WERI-Rb-1 (cell line): ENCODE data around the gene PRSS33.

Source experiments
- DNase-seq: peaks from one replicate; pipeline ENCODE4 v3.0.0-alpha.2; 2020
- H3K27ac ChIP-seq: fragments of 250-450 bp; sonication (Bioruptor Pico); 2 replicates; pipeline ENCODE4 v1.5.1; 2020; ENCODE audit warnings: mild to moderate bottlenecking, moderate library complexity
- H3K27me3 ChIP-seq: fragments of 250-450 bp; sonication (Bioruptor Pico); 2 replicates; pipeline ENCODE4 v1.5.1; 2021; ENCODE audit warnings: mild to moderate bottlenecking, low read depth, moderate library complexity; ENCODE audit not compliant: insufficient read depth, severe bottlenecking
- H3K36me3 ChIP-seq: fragments of 250-450 bp; sonication (Bioruptor Pico); 2 replicates; pipeline ENCODE4 v1.5.1; 2020; ENCODE audit warnings: mild to moderate bottlenecking, moderate library complexity
- H3K4me3 ChIP-seq: 2 replicates; pipeline ENCODE4 v1.5.1; 2011; ENCODE audit warnings: low read depth, mild to moderate bottlenecking, control low read depth, low read length
- H3K9me3 ChIP-seq: fragments of 250-450 bp; sonication (Bioruptor Pico); 2 replicates; pipeline ENCODE4 v1.5.1; 2021; ENCODE audit warnings: mild to moderate bottlenecking, moderate library complexity; ENCODE audit not compliant: severe bottlenecking
- CTCF ChIP-seq: IDR thresholded peaks from 2 replicates; pipeline ENCODE4 v1.5.1; 2011; ENCODE audit warnings: low read depth, mild to moderate bottlenecking, control low read depth, inconsistent platforms, low read length

PRSS33 gene

GRCh38 chr16:2819939-2820835 lies 32.8 kb upstream of the PRSS33 start:
- Histone ChIP-seq H3K27me3 (no peaks in the 10 kb centered on the region), H3K9me3 (no peaks in the 10 kb centered on the region), H3K27ac (no peak overlapping the region), H3K4me3 (no peak overlapping the region), H3K36me3 (no peaks in the 10 kb centered on the region)
- DNase-seq, result no peak
- no peak for TF ChIP-seq CTCF

GRCh38 chr16:2819179-2819938 lies 32.0 kb upstream of the PRSS33 start:
- no peak for TF ChIP-seq CTCF
- H3K27me3 ChIP-seq, result no peaks in the 10 kb centered on the region
- H3K9me3 ChIP-seq, result no peaks in the 10 kb centered on the region

GRCh38 chr16:2818272-2818876 lies 31.0 kb upstream of the PRSS33 start:
- no peaks in the 10 kb centered on the region for H3K27me3 ChIP-seq
- H3K27ac ChIP-seq, result no peak overlapping the region
- no peak overlapping the region for H3K4me3 ChIP-seq
- TF ChIP-seq CTCF, result no peak
- no peaks in the 10 kb centered on the region for H3K9me3 ChIP-seq
- no peaks in the 10 kb centered on the region for H3K36me3 ChIP-seq
- no peak for DNase-seq

More at GRCh38 chr16:2819179-2819938, 32.0 kb upstream of the PRSS33 start:
- no peaks in the 10 kb centered on the region for H3K36me3 ChIP-seq
- no peak overlapping the region for H3K4me3 ChIP-seq
- DNase-seq, result no peak
- H3K27ac ChIP-seq, result no peak overlapping the region

GRCh38 chr16:2817340-2818271 lies 30.2 kb upstream of the PRSS33 start:
- H3K4me3 ChIP-seq, result no peak overlapping the region

More at GRCh38 chr16:2817340-2818271, 30.2 kb upstream of the PRSS33 start:
- no peak overlapping the region for H3K27ac ChIP-seq
- H3K27me3 ChIP-seq, result no peaks in the 10 kb centered on the region
- no peaks in the 10 kb centered on the region for H3K9me3 ChIP-seq
- no peak for TF ChIP-seq CTCF
- peak; percentile 3 for DNase-seq
- no peaks in the 10 kb centered on the region for H3K36me3 ChIP-seq
